GM19099 (cell line): ENCODE results near the gene PDHA1.
A peak's percentile ranks its signal among the peaks of the same experiment; 100 is the strongest.

Experiments used
- POLR2A ChIP-seq: IDR thresholded peaks from 3 replicates; pipeline ENCODE4 v1.6.1; 2011; ENCODE audit warnings: low read depth; ENCODE audit not compliant: insufficient read length; ENCODE audit errors: extremely low read depth

The PDHA1 gene

GRCh38 chrX:19343535-19344408, at the start of gene PDHA1:
Gene PDHA1, plus strand, starts transcription at chrX:19343927. Its CDS starts 111 bp downstream, at chrX:19344038.
- peak; percentile 64 for TF ChIP-seq POLR2A

DNA sequence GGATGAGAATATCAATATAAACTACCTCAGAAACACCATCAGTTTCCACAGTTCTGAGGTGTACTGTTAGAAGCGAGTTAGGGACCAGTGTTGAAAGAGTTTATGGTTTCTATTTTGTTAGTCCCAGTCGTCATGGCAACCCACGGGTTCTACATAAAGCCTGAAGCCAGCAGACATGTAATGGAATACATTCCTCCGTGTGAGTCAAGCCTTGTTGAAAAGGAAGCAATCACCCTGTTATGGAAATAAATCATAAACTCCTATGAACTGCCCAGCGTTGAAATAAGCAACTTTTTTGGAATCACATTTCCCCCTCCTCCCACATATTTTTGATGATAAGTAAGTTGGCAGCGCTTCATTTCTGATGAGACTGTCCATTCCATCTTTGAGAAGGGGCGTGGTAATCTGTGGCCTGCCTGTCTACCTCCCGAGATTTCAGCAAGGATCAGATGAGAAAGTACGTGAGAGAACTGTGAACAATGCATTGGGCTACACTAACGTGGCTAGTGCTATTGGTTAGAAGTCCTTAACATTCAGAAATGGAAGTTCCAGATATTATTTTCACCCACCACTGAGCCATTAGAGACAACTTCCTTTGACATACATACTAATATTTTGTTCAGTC, 40.4 kb upstream of the PDHA1 start:
- no peak for TF ChIP-seq POLR2A

DNA sequence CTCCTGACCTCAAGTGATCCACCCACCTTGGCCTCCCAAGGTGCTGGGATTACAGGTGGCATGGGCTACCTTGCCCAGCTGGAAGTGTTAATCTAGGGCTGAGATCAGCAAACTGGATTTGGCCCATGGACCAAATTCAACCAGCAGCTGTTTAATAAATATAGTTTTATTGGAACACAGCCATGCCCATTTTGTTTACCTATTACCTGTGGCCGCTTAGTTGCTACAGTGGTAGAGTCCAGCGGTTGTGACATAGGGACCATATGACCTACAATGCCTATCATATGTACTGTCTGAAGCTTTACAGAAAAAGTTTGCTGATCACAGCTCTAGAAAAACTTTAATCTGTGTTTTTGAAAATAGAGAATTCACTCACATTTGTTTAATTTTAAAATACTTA, 17.2 kb upstream of the PDHA1 start:
- no peak for TF ChIP-seq POLR2A

GRCh38 chrX:19331831-19332230, 11.9 kb upstream of the PDHA1 start:
- TF ChIP-seq POLR2A, result no peak

DNA sequence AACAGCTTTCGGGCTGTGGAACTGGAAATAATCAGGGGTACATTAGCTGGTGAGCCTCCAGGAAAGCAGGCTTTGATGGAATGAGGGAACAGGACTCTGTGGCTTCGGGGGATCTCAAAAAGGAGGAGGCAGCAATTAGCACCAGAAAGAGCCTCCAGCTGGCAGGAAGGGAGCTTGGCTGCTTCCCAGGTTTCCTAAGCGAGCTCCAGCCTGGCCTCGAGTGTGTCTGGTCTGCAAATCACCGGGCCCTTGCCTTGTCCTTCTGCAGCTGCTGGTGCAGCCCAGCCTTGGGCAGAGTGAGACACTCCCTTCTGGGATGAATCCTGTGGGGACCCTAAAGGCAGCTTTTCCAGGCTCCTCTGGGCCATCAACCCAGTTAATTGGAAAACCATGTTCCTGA, 10.7 kb upstream of the PDHA1 start:
- TF ChIP-seq POLR2A, result no peak

GRCh38 chrX:19334945-19335626, 8.6 kb upstream of the PDHA1 start:
- TF ChIP-seq POLR2A, result no peak

GRCh38 chrX:19342331-19342906, 1.3 kb upstream of the PDHA1 start:
- TF ChIP-seq POLR2A, result no peak

DNA sequence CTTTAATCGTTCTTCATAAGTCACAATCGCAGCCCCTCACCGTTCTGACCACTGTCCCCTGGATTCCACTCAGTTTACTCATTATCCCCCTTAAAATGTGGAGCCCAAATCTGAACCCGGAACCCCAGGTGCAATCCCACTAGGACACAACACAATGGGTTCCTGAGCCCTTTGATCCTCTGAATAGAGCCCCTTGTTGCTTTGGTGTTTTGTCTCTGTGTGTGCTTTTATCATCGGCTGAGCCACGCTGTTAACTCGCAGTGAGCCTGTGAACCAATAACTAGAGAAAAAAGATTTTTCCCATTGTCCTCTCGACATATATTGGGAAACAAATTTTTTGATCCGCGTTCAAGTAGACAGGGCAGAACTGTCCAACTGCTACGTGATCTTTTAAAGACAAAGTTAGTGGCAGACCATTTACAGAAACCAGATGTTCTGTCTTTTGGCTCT, 617 bp upstream of the PDHA1 start:
- no peak for TF ChIP-seq POLR2A

- TF ChIP-seq POLR2A, result no peak
Measured at GRCh38 chrX:19344661-19345060, 934 bp downstream of the PDHA1 start.

GRCh38 chrX:19347916-19348315, 4.2 kb downstream of the PDHA1 start:
- TF ChIP-seq POLR2A, result no peak

GRCh38 chrX:19349264-19349663, 5.5 kb downstream of the PDHA1 start:
- TF ChIP-seq POLR2A, result no peak

- no peak for TF ChIP-seq POLR2A
Measured at GRCh38 chrX:19350941-19351384, 7.2 kb downstream of the PDHA1 start.

- no peak for TF ChIP-seq POLR2A
Measured at GRCh38 chrX:19354625-19355024, 10.9 kb downstream of the PDHA1 start.

- no peak for TF ChIP-seq POLR2A
Measured at GRCh38 chrX:19358521-19358920, 14.8 kb downstream of the PDHA1 start.

- TF ChIP-seq POLR2A, result no peak
Measured at GRCh38 chrX:19360903-19361302, 17.2 kb downstream of the PDHA1 start.
